ENCODE data around the gene CORIN. TPM values are rescaled to one million over a fixed set of nuclear protein-coding genes. Genes with fewer than 3 reads are reported as not detected.

The CORIN gene
- total RNA-seq, 1 donor from 2014 or later = 0.05 TPM

DNA sequence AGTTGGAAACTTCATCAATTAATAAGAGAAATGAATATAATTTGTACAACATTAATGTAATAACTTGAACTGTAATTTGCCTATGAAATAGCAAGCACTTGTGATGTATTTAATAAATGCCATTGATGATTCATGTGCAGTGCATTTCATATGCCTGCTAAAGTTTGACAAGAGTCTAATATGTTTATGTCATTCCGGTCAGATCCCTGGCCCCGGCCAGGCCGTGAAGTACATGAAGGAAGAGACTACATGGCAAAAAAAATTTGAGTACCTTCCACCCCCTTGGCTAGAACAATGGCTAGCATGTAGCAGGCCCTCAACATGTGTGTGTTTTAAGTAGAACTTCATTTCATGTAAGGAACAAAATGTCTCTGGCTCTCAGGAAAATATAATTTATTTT lies 191.5 kb downstream of the CORIN start:
- no peak overlapping the region for H3K27ac Mint-ChIP-seq (ENCODE audit: unreplicated experiment)
- H3K4me3 Mint-ChIP-seq = no peak overlapping the region
- no peaks in the 10 kb centered on the region for H3K9me3 Mint-ChIP-seq
- no peaks in the 10 kb centered on the region for H3K36me3 Mint-ChIP-seq (ENCODE audit: low read depth)
- H3K4me1 Mint-ChIP-seq = peaks cover 11% of the 10 kb centered on the region
- peaks cover 2% of the 10 kb centered on the region for H3K27me3 Mint-ChIP-seq (ENCODE audit: low read depth)
- TF ChIP-seq CTCF (conservative IDR thresholded peaks at IDR 0.05) = no peak
- DNase-seq (ENCODE audit: low read depth, low spot score) = no peak

GRCh38 chr4:47643845-47644244 lies 194.0 kb downstream of the CORIN start:
- Mint-ChIP-seq H3K36me3 (ENCODE audit: low read depth) (no peaks in the 10 kb centered on the region), H3K4me3 (no peak overlapping the region), H3K27me3 (ENCODE audit: low read depth) (no peaks in the 10 kb centered on the region), H3K27ac (ENCODE audit: unreplicated experiment) (no peak overlapping the region), H3K4me1 (peaks cover 11% of the 10 kb centered on the region), H3K9me3 (peaks cover 3% of the 10 kb centered on the region)
- TF ChIP-seq CTCF (conservative IDR thresholded peaks at IDR 0.05) = no peak
- no peak for DNase-seq (ENCODE audit: low read depth, low spot score)

DNA sequence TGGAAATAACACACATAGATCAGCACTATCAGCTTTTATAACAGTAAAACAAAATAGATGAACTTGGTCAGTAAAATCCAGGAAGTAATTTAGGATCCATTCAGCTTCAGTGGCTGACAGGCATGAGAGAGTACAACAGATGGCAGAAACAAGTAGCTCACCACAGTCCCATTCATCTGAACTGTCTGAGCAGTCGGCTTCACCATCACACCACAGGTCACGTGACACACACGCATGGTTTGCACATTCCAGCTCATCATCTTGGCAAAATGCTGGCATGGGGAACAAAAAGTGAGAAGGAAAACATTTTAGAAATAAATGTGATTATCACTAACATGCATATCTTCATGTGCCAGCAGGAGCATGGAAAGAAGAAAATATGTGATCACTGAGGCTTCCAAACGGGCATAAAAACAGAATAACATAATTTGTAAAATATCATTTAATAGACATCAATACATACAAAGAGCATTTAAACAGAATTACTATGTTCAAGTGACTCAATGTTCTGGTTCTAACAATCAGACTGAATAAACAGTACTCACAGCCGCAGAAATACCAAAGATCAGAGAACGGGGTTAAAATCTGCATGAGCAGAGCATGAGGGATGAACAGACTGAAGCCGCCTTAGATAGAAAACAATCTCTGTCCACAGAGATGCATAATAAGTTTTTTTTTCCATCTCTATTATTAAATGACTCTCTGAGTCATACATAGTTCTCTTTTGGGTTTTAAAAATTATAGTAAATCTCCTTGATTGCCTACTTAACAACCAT lies 194.7 kb downstream of the CORIN start:
- Mint-ChIP-seq H3K27me3 (ENCODE audit: low read depth) (no peaks in the 10 kb centered on the region), H3K4me3 (no peak overlapping the region), H3K4me1 (peaks cover 11% of the 10 kb centered on the region), H3K36me3 (ENCODE audit: low read depth) (peaks cover 4% of the 10 kb centered on the region), H3K27ac (ENCODE audit: unreplicated experiment) (no peak overlapping the region), H3K9me3 (peaks cover 7% of the 10 kb centered on the region)
- DNase-seq (ENCODE audit: low read depth, low spot score) = no peak
- no peak for TF ChIP-seq CTCF (conservative IDR thresholded peaks at IDR 0.05)

DNA sequence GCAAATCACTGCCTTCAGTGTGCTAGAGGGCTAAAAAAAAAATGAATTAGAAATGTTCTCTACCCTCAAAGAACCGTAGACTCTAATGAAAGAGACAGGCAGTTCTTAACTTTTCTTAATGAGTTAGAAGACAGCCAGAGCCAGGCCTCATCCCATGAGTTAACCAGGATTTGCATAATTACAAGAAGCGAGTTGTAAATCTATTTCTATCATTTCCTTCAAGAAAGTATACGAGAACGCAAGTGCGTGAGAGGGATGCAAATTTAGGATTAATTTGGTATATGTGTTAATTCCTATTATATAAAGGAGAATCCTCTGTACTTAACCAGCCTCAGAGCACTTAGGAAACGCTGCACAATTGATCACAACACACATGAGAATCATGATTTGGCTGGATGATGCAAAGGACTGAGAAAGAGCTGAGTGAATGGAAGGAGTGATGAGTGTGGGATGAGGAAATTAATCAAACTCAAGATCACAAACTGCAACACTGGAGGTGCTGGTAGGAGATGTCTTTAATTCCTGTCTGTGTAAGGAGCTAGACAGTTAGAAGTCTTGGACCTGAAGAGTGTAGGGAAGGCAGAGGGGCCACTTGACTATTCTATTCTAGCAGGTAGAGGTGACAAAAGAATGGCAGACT lies 195.6 kb downstream of the CORIN start:
- H3K27ac Mint-ChIP-seq (ENCODE audit: unreplicated experiment) = no peak overlapping the region
- H3K36me3 Mint-ChIP-seq (ENCODE audit: low read depth) = peaks cover 4% of the 10 kb centered on the region
- peaks cover 11% of the 10 kb centered on the region for H3K4me1 Mint-ChIP-seq
- no peak for TF ChIP-seq CTCF (conservative IDR thresholded peaks at IDR 0.05)
- no peak for DNase-seq (ENCODE audit: low read depth, low spot score)
- peaks cover 10% of the 10 kb centered on the region for H3K9me3 Mint-ChIP-seq
- no peak overlapping the region for H3K4me3 Mint-ChIP-seq
- no peaks in the 10 kb centered on the region for H3K27me3 Mint-ChIP-seq (ENCODE audit: low read depth)

- no peak for DNase-seq (ENCODE audit: low read depth, low spot score)
- H3K9me3 Mint-ChIP-seq = peaks cover 14% of the 10 kb centered on the region
- TF ChIP-seq CTCF (conservative IDR thresholded peaks at IDR 0.05) = no peak
- H3K36me3 Mint-ChIP-seq (ENCODE audit: low read depth) = peaks cover 8% of the 10 kb centered on the region
- H3K4me3 Mint-ChIP-seq = no peak overlapping the region
- H3K27me3 Mint-ChIP-seq (ENCODE audit: low read depth) = no peaks in the 10 kb centered on the region
- H3K4me1 Mint-ChIP-seq = peaks cover 11% of the 10 kb centered on the region
- no peak overlapping the region for H3K27ac Mint-ChIP-seq (ENCODE audit: unreplicated experiment)
Measured at GRCh38 chr4:47641755-47642154, 196.1 kb downstream of the CORIN start.

All from neural crest cell (in vitro differentiated cells).